ENCODE measurements around the gene OPCML. TPM values are rescaled to one million over a fixed set of nuclear protein-coding genes. Genes with fewer than 3 reads are reported as not detected.

The OPCML gene
- polyA plus RNA-seq, 3 donors: not detected

GRCh38 chr11:132840191-132840590 is 692.1 kb downstream of the OPCML start:
- no peaks in the 10 kb centered on the region for H4K20me1 ChIP-seq (ENCODE audit: insufficient read depth, low read length)
- no peak overlapping the region for H3K27ac ChIP-seq (ENCODE audit: low read depth in 1 of 2, low read length in 2 of 2)
- no peak for DNase-seq
- H3K9me3 ChIP-seq (replicated peaks in 1 of 2; ENCODE audit: control insufficient read depth in 1 of 2, insufficient read depth in 1 of 2, low read length in 2 of 2): peaks cover 13 to 30% of the 10 kb centered on the region in 2 donors
- 79% methylated on average over 3 of the region's 5 CpGs for WGBS (ENCODE audit: insufficient coverage)
- H3K36me3 ChIP-seq (replicated peaks in 1 of 2; ENCODE audit: control insufficient read depth in 1 of 2, insufficient read depth in 2 of 2, low read length in 2 of 2): no peaks in the 10 kb centered on the region
- TF ChIP-seq CTCF (IDR thresholded peaks at IDR 0.05): no peak
- no peaks in the 10 kb centered on the region for H3K27me3 ChIP-seq (ENCODE audit: control insufficient read depth in 2 of 2, insufficient read depth in 2 of 2, low read length in 2 of 2)
- peaks cover 5 to 15% (median 8%) of the 10 kb centered on the region in 7 donors for H3K9me3 Mint-ChIP-seq
- H3K4me3 Mint-ChIP-seq: no peak overlapping the region
- H3K79me2 ChIP-seq (ENCODE audit: insufficient read depth, low read length): no peaks in the 10 kb centered on the region
- H3K4me1 Mint-ChIP-seq: no peaks in the 10 kb centered on the region
- no peak overlapping the region for H2AFZ ChIP-seq (ENCODE audit: insufficient read depth, low read depth, low read length, poor library complexity, severe bottlenecking)
- no peak overlapping the region for H3K4me3 ChIP-seq (replicated peaks in 1 of 3; ENCODE audit: low read depth in 2 of 3, low read length in 3 of 3)
- intact Hi-C loops (cut with micrococcal nuclease): no loop called here
- H3K4me1 ChIP-seq (ENCODE audit: control insufficient read depth in 1 of 2, insufficient read depth in 2 of 2, low read length in 2 of 2): no peaks in the 10 kb centered on the region
- H3K27ac Mint-ChIP-seq: no peak overlapping the region
- H3K4me2 ChIP-seq (replicated peaks; ENCODE audit: extremely low read depth, low read length, poor library complexity, severe bottlenecking): no peak overlapping the region
- H3K27me3 Mint-ChIP-seq (ENCODE audit: low read depth in 3 of 3): peaks cover 0 to 3% (median 0%) of the 10 kb centered on the region in 3 donors
- no peaks in the 10 kb centered on the region for H3K36me3 Mint-ChIP-seq
- no peak overlapping the region for H3K9ac ChIP-seq (ENCODE audit: insufficient read depth, low read length, poor library complexity, severe bottlenecking)

GRCh38 chr11:132839236-132839945 is 692.9 kb downstream of the OPCML start:
- Histone ChIP-seq H3K27ac (ENCODE audit: low read depth in 1 of 2, low read length in 2 of 2) (no peak overlapping the region), H3K9me3 (replicated peaks in 1 of 2; ENCODE audit: control insufficient read depth in 1 of 2, insufficient read depth in 1 of 2, low read length in 2 of 2) (peaks cover 13 to 30% of the 10 kb centered on the region in 2 donors), H2AFZ (ENCODE audit: insufficient read depth, low read depth, low read length, poor library complexity, severe bottlenecking) (no peak overlapping the region), H3K79me2 (ENCODE audit: insufficient read depth, low read length) (no peaks in the 10 kb centered on the region), H3K4me3 (replicated peaks in 1 of 3; ENCODE audit: low read depth in 2 of 3, low read length in 3 of 3) (no peak overlapping the region), H3K4me1 (ENCODE audit: control insufficient read depth in 1 of 2, insufficient read depth in 2 of 2, low read length in 2 of 2) (no peaks in the 10 kb centered on the region), H3K9ac (ENCODE audit: insufficient read depth, low read length, poor library complexity, severe bottlenecking) (no peak overlapping the region), H3K4me2 (replicated peaks; ENCODE audit: extremely low read depth, low read length, poor library complexity, severe bottlenecking) (no peak overlapping the region), H3K27me3 (ENCODE audit: control insufficient read depth in 2 of 2, insufficient read depth in 2 of 2, low read length in 2 of 2) (no peaks in the 10 kb centered on the region), H4K20me1 (ENCODE audit: insufficient read depth, low read length) (no peaks in the 10 kb centered on the region), H3K36me3 (replicated peaks in 1 of 2; ENCODE audit: control insufficient read depth in 1 of 2, insufficient read depth in 2 of 2, low read length in 2 of 2) (no peaks in the 10 kb centered on the region)
- Mint-ChIP-seq H3K9me3 (peaks cover 5 to 15% (median 8%) of the 10 kb centered on the region in 7 donors), H3K27me3 (ENCODE audit: low read depth in 3 of 3) (peaks cover 0 to 3% (median 0%) of the 10 kb centered on the region in 3 donors), H3K4me3 (no peak overlapping the region), H3K36me3 (no peaks in the 10 kb centered on the region), H3K4me1 (no peaks in the 10 kb centered on the region), H3K27ac (no peak overlapping the region)
- WGBS (ENCODE audit: insufficient coverage): 92% methylated on average over 9 of the region's 18 CpGs
- no peak for DNase-seq
- intact Hi-C loops (cut with micrococcal nuclease): no loop called here
- TF ChIP-seq CTCF (IDR thresholded peaks at IDR 0.05): no peak
